ENCODE measurements around the gene ERBB4.
A peak's percentile ranks its signal among the peaks of the same experiment; 100 is the strongest.
"Not testable (repeated sequence)": the region's sequence is repeated elsewhere in the genome, so short reads cannot be mapped to it uniquely, and the experiment has no call there.

Gene ERBB4

DNA sequence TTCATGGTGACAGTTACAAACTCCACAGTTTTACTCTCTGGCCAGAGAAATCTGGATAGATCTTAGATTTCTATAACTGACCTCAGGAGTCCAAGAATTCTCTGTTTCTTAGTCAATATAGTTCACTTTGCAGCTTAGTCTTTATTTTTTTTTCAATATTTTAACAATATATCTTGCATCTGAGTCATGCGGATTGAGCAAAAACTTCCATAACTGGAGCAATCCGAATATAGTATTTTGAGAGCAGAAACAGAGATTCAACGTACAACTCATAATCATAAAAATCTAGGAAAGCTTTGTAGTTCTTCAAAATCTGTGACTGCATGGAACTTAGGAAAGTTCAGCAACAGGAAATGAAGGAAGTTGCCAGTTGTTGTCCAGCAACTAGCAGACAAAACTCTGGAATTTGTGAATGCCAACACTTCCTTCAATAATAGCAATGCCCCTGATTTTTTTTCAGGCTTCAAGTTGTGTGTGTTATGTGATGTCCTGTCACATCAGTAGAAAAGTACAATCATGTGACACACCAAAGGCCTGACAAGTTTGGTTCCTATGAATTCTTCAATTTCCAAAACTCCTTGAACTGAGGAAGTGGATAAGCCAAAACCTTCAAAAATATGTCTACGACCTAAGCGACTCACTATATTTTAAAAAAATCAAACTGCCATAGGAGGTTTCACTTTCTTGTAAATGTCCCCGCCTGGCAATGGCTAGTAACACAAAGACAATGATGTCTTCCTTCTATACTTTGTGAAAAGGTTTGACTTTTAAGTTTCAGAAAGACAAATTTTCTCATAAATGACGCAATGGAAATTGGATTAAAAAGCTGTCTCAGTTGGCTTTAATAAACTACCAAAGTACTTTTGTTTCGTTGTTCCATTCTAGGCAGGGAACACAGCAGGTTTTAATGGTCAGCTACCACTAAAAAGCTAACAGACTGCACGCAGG, 510.6 kb downstream of the ERBB4 start:
- peak; percentile 52 for DNase-seq (ENCODE audit: low read depth)
- TF ChIP-seq, protein P1, sequence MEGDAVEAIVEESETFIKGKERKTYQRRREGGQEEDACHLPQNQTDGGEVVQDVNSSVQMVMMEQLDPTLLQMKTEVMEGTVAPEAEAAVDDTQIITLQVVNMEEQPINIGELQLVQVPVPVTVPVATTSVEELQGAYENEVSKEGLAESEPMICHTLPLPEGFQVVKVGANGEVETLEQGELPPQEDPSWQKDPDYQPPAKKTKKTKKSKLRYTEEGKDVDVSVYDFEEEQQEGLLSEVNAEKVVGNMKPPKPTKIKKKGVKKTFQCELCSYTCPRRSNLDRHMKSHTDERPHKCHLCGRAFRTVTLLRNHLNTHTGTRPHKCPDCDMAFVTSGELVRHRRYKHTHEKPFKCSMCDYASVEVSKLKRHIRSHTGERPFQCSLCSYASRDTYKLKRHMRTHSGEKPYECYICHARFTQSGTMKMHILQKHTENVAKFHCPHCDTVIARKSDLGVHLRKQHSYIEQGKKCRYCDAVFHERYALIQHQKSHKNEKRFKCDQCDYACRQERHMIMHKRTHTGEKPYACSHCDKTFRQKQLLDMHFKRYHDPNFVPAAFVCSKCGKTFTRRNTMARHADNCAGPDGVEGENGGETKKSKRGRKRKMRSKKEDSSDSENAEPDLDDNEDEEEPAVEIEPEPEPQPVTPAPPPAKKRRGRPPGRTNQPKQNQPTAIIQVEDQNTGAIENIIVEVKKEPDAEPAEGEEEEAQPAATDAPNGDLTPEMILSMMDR (conservative IDR thresholded peaks at IDR 0.05; ENCODE audit: control insufficient read depth, insufficient read depth, low read depth, low read length): no peak
- no peak overlapping the region for H3K4me3 ChIP-seq (ENCODE audit: control insufficient read depth, low read depth, low read length)

DNA sequence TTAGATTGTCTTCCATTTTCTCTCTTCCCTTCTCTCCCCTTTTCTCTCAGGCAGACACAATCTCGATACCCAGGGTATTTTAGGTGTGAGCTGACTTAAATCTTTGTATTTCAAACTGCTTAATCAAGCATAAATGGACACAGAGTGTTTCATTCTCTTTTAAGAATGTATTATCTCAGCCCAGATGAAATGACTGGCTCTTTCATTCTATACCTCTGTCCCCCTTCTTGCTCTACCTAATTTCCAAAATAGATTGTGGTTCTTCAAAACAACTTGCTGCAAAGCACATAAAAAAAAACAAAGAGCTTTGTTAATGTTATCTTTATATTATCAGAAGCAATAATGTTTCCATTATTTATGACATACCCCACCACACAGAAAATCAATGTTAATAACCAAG, 514.6 kb downstream of the ERBB4 start:
- TF ChIP-seq, protein P1 (conservative IDR thresholded peaks at IDR 0.05; ENCODE audit: control insufficient read depth, insufficient read depth, low read depth, low read length): no peak
- DNase-seq (ENCODE audit: low read depth): no peak
- no peak overlapping the region for H3K4me3 ChIP-seq (ENCODE audit: control insufficient read depth, low read depth, low read length)

- no peak for DNase-seq (ENCODE audit: low read depth)
- TF ChIP-seq, protein P1 (conservative IDR thresholded peaks at IDR 0.05; ENCODE audit: control insufficient read depth, insufficient read depth, low read depth, low read length): no peak
- H3K4me3 ChIP-seq (ENCODE audit: control insufficient read depth, low read depth, low read length): no peak overlapping the region
These were observed 515.6 kb downstream of the ERBB4 start for GRCh38 chr2:212022966-212023365.

DNA sequence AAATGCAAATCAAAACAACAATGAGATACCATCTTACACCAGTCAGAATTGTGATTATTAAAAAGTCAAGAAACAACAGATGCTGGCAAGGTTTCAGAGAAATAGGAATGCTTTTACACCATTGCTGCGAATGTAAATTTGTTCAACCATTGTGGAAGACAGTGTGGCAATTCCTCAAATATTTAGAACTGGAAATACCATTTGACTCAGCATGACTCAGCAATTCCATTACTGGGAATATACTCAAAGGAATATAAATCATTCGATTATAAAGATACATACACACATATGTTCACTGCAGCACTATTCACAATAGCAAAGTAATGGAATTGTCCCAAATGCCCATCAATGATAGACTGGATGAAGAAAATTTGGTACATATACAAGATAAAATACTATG, 516.7 kb downstream of the ERBB4 start:
- TF ChIP-seq, protein P1 (conservative IDR thresholded peaks at IDR 0.05; ENCODE audit: control insufficient read depth, insufficient read depth, low read depth, low read length): no peak
- peak; percentile 89 for DNase-seq (ENCODE audit: low read depth)
- H3K4me3 ChIP-seq (ENCODE audit: control insufficient read depth, low read depth, low read length): no peak overlapping the region

DNA sequence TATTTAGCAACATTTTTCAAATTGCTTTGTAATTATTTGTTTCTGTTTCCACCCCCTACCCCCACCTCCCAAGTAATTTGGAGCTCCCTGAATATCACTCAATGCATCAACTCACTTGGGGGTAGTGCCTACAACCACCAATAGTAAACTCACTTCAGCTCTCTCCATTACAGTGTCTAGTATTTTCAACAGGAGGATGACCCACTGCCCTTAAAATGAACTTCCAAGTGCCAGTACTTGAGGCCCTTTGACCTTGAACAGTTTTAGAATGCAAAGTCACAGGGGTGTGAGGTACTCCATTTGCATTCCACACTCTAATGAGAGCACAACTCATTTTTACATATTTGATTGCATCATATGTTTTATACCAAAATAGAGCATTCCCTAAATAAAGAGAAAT, 523.0 kb downstream of the ERBB4 start:
- no peak overlapping the region for H3K4me3 ChIP-seq (ENCODE audit: control insufficient read depth, low read depth, low read length)
- TF ChIP-seq, protein P1 (conservative IDR thresholded peaks at IDR 0.05; ENCODE audit: control insufficient read depth, insufficient read depth, low read depth, low read length): no peak
- no peak for DNase-seq (ENCODE audit: low read depth)

DNA sequence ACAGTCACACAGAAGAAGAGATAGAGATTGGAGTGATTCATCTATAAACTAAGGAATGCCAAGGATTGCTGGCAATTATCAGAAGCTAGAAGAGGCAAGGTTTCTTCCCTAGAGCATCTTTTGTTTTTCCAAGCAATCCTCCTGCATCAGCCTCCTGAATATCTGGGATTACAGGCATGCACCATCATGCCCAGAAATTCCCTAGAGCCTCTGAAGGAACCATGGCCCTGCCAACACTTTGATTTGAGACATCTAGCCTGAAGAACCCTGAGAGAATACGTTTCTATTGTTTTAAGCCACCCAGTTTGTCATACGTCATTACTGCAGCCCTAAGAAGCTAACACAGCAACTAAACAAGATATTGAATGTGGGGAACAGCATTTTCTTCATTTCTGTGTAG, 525.0 kb downstream of the ERBB4 start:
- TF ChIP-seq, protein P1 (conservative IDR thresholded peaks at IDR 0.05; ENCODE audit: control insufficient read depth, insufficient read depth, low read depth, low read length): no peak
- no peak overlapping the region for H3K4me3 ChIP-seq (ENCODE audit: control insufficient read depth, low read depth, low read length)
- DNase-seq (ENCODE audit: low read depth): no peak

GRCh38 chr2:212010305-212010704, 528.3 kb downstream of the ERBB4 start:
- DNase-seq (ENCODE audit: low read depth); H3K4me3 ChIP-seq (ENCODE audit: control insufficient read depth, low read depth, low read length): not testable (repeated sequence)
